ENCODE data around the gene FAM168B.

GRCh38 chr2:131054488-131054887 is 38.8 kb downstream of the FAM168B start:
- TF ChIP-seq GATA2 (CRISPR knock-in tag; IDR thresholded peaks at IDR 0.05) (no peak), CTCF (IDR thresholded peaks at IDR 0.05) (no peak)

Data from SK-N-SH (cell line).